ENCODE data around the gene STX8.

The STX8 gene

GRCh38 chr17:9215465-9215864 is 360.2 kb downstream of the STX8 start:
- TF ChIP-seq EZH2 (IDR thresholded peaks at IDR 0.05; ENCODE audit: borderline replicate concordance, low read depth, low read length, severe bottlenecking), result no peak
- TF ChIP-seq CTCF (IDR thresholded peaks at IDR 0.05; ENCODE audit: borderline replicate concordance, extremely low read depth, low read length, poor library complexity, severe bottlenecking), result no peak
- Histone ChIP-seq H3K9me3 (ENCODE audit: insufficient read depth, low read length, severe bottlenecking) (peaks cover 11% of the 10 kb centered on the region), H3K27me3 (ENCODE audit: insufficient read depth, low read length, poor library complexity) (no peaks in the 10 kb centered on the region), H3K79me2 (ENCODE audit: insufficient read depth, low read length) (no peaks in the 10 kb centered on the region), H3K27ac (ENCODE audit: low read length) (no peak overlapping the region), H3K36me3 (ENCODE audit: insufficient read depth, low read length) (no peaks in the 10 kb centered on the region), H3K4me1 (ENCODE audit: insufficient read depth, low read length) (no peaks in the 10 kb centered on the region), H2AFZ (ENCODE audit: low read depth, low read length) (no peak overlapping the region), H4K20me1 (ENCODE audit: insufficient read depth, low read length) (no peaks in the 10 kb centered on the region; the same call in 1 of the 2 replicates), H3K4me2 (ENCODE audit: insufficient read depth, low read length) (no peak overlapping the region), H3K9ac (ENCODE audit: low read depth, low read length) (no peak overlapping the region), H3K4me3 (ENCODE audit: low read depth in 1 of 2, low read length in 2 of 2) (no peak overlapping the region)
- ATAC-seq (ENCODE audit: insufficient read depth, low read depth), result no peak
- no peak for DNase-seq

GRCh38 chr17:9213303-9213640 is 362.3 kb downstream of the STX8 start:
- H3K4me2 ChIP-seq (ENCODE audit: insufficient read depth, low read length), result no peak overlapping the region
- peaks cover 11% of the 10 kb centered on the region for H3K9me3 ChIP-seq (ENCODE audit: insufficient read depth, low read length, severe bottlenecking)
- no peak overlapping the region for H2AFZ ChIP-seq (ENCODE audit: low read depth, low read length)
- DNase-seq, result no peak
- H3K4me3 ChIP-seq (ENCODE audit: low read depth in 1 of 2, low read length in 2 of 2), result no peak overlapping the region
- H3K9ac ChIP-seq (ENCODE audit: low read depth, low read length), result no peak overlapping the region
- H3K79me2 ChIP-seq (ENCODE audit: insufficient read depth, low read length), result no peaks in the 10 kb centered on the region
- H3K4me1 ChIP-seq (ENCODE audit: insufficient read depth, low read length), result no peaks in the 10 kb centered on the region
- no peaks in the 10 kb centered on the region for H3K36me3 ChIP-seq (ENCODE audit: insufficient read depth, low read length)
- no peak for ATAC-seq (ENCODE audit: insufficient read depth, low read depth)
- H3K27ac ChIP-seq (ENCODE audit: low read length), result no peak overlapping the region
- no peak for TF ChIP-seq EZH2 (IDR thresholded peaks at IDR 0.05; ENCODE audit: borderline replicate concordance, low read depth, low read length, severe bottlenecking)
- no peak for TF ChIP-seq CTCF (IDR thresholded peaks at IDR 0.05; ENCODE audit: borderline replicate concordance, extremely low read depth, low read length, poor library complexity, severe bottlenecking)
- no peaks in the 10 kb centered on the region for H4K20me1 ChIP-seq (ENCODE audit: insufficient read depth, low read length)
- no peaks in the 10 kb centered on the region for H3K27me3 ChIP-seq (ENCODE audit: insufficient read depth, low read length, poor library complexity)

GRCh38 chr17:9212376-9213302 is 363.0 kb downstream of the STX8 start:
- no peak for ATAC-seq (ENCODE audit: insufficient read depth, low read depth)
- Histone ChIP-seq H4K20me1 (ENCODE audit: insufficient read depth, low read length) (no peaks in the 10 kb centered on the region), H3K4me2 (ENCODE audit: insufficient read depth, low read length) (no peak overlapping the region)

More at GRCh38 chr17:9212376-9213302, 363.0 kb downstream of the STX8 start:
- H3K9me3 ChIP-seq (ENCODE audit: insufficient read depth, low read length, severe bottlenecking), result peaks cover 11% of the 10 kb centered on the region
- TF ChIP-seq EZH2 (IDR thresholded peaks at IDR 0.05; ENCODE audit: borderline replicate concordance, low read depth, low read length, severe bottlenecking) (no peak), CTCF (IDR thresholded peaks at IDR 0.05; ENCODE audit: borderline replicate concordance, extremely low read depth, low read length, poor library complexity, severe bottlenecking) (no peak)
- H3K4me3 ChIP-seq (ENCODE audit: low read depth in 1 of 2, low read length in 2 of 2), result no peak overlapping the region
- H2AFZ ChIP-seq (ENCODE audit: low read depth, low read length), result no peak overlapping the region
- no peaks in the 10 kb centered on the region for H3K4me1 ChIP-seq (ENCODE audit: insufficient read depth, low read length)
- no peaks in the 10 kb centered on the region for H3K36me3 ChIP-seq (ENCODE audit: insufficient read depth, low read length)
- DNase-seq, result no peak
- H3K79me2 ChIP-seq (ENCODE audit: insufficient read depth, low read length), result no peaks in the 10 kb centered on the region
- no peak overlapping the region for H3K9ac ChIP-seq (ENCODE audit: low read depth, low read length)
- H3K27ac ChIP-seq (ENCODE audit: low read length), result no peak overlapping the region
- H3K27me3 ChIP-seq (ENCODE audit: insufficient read depth, low read length, poor library complexity), result no peaks in the 10 kb centered on the region

All from DND-41 (cell line).